Colonic mucosa (tissue), 4 donors: ENCODE measurements around the gene MYH3. TPM values are rescaled to one million over a fixed set of nuclear protein-coding genes. Genes with fewer than 3 reads are reported as not detected.

ENCODE experiments used
- DNase-seq: peaks from one replicate; pipeline ENCODE4 v3.0.0-alpha.2; 2020
- H3K27ac ChIP-seq: fragments of 200-600 bp; one replicate; pipeline ENCODE4 v1.8.0; 2021
- H3K27me3 ChIP-seq: fragments of 200-600 bp; one replicate; pipeline ENCODE4 v1.8.0; 2021
- H3K36me3 ChIP-seq: fragments of 200-600 bp; one replicate; pipeline ENCODE4 v1.8.0; 2021
- H3K4me1 ChIP-seq: fragments of 200-600 bp; one replicate; pipeline ENCODE4 v1.8.0; 2021; ENCODE audit warnings: mild to moderate bottlenecking
- H3K4me3 ChIP-seq: fragments of 200-600 bp; one replicate; pipeline ENCODE4 v1.8.0; 2021
- H3K9ac ChIP-seq, 2 donors: one replicate each; pipeline ENCODE4 v1.7.0; 2013; ENCODE audit warnings: control low read depth in 2 of 2, low read depth in 2 of 2, low read length in 2 of 2
- H3K9me3 ChIP-seq: fragments of 200-600 bp; one replicate; pipeline ENCODE4 v1.8.0; 2021
- CTCF ChIP-seq: fragments of 200-600 bp; IDR thresholded peaks from one replicate; pipeline ENCODE4 v1.8.0; 2022; ENCODE audit warnings: antibody characterized with exemption, mild to moderate bottlenecking
- intact Hi-C: fragments of 100-400 bp; cut with DNase I; formaldehyde crosslinking; loops from one replicate; pipeline ENCODE4 v1.14.1; 2022
- total RNA-seq, 2 donors: library from RNA; stranded (reverse); fragmentation: NEBNext Ultra II Directional in 1 of 2; extraction: Animal tissue kit (Norgen Biotek cat#: 25700) in 1 of 2; gene quantifications; one replicate each; pipeline ENCODE4 v1.2.1, GENCODE V29; 2021
- donor health status: healthy.
- donor health status: DM: no; HTN: no; CAD: no.
- donor health status: DM: no; HTN: no; CAD: no.

The MYH3 gene
- total RNA-seq, 2 donors from 2014 or later: 1.3 to 1.7 TPM

- Histone ChIP-seq H3K4me1 (no peaks in the 10 kb centered on the region), H3K9me3 (no peaks in the 10 kb centered on the region), H3K9ac (no peak overlapping the region), H3K36me3 (no peaks in the 10 kb centered on the region), H3K4me3 (no peak overlapping the region), H3K27me3 (no peaks in the 10 kb centered on the region), H3K27ac (no peak overlapping the region)
- intact Hi-C loops: no loop called here
- DNase-seq: no peak
- no peak for TF ChIP-seq CTCF
Observed at GRCh38 chr17:10674704-10675103, 17.6 kb upstream of the MYH3 start.

- Histone ChIP-seq H3K4me1 (no peaks in the 10 kb centered on the region), H3K36me3 (no peaks in the 10 kb centered on the region), H3K9me3 (no peaks in the 10 kb centered on the region), H3K4me3 (no peak overlapping the region), H3K27me3 (no peaks in the 10 kb centered on the region), H3K27ac (no peak overlapping the region), H3K9ac (no peak overlapping the region)
- intact Hi-C loops: no loop called here
- DNase-seq: no peak
- TF ChIP-seq CTCF: no peak
Observed at GRCh38 chr17:10673312-10673711, 16.2 kb upstream of the MYH3 start.

GRCh38 chr17:10668775-10669174 is 11.7 kb upstream of the MYH3 start:
- no peaks in the 10 kb centered on the region for H3K4me1 ChIP-seq
- H3K27ac ChIP-seq: no peak overlapping the region
- H3K36me3 ChIP-seq: no peaks in the 10 kb centered on the region
- H3K9ac ChIP-seq: no peak overlapping the region
- intact Hi-C loops: no loop called here
- no peak for TF ChIP-seq CTCF
- H3K4me3 ChIP-seq: no peak overlapping the region
- no peaks in the 10 kb centered on the region for H3K27me3 ChIP-seq
- no peaks in the 10 kb centered on the region for H3K9me3 ChIP-seq
- DNase-seq: no peak

GRCh38 chr17:10666906-10667305 is 9.8 kb upstream of the MYH3 start:
- DNase-seq: no peak
- Histone ChIP-seq H3K27me3 (no peaks in the 10 kb centered on the region), H3K9me3 (no peaks in the 10 kb centered on the region), H3K27ac (no peak overlapping the region), H3K4me1 (no peaks in the 10 kb centered on the region), H3K36me3 (no peaks in the 10 kb centered on the region), H3K9ac (no peak overlapping the region), H3K4me3 (no peak overlapping the region)
- no peak for TF ChIP-seq CTCF
- intact Hi-C loops: no loop called here

GRCh38 chr17:10664571-10664970 is 7.5 kb upstream of the MYH3 start:
- Histone ChIP-seq H3K9me3 (no peaks in the 10 kb centered on the region), H3K36me3 (no peaks in the 10 kb centered on the region), H3K9ac (no peak overlapping the region), H3K4me3 (no peak overlapping the region), H3K27ac (no peak overlapping the region), H3K27me3 (no peaks in the 10 kb centered on the region), H3K4me1 (no peaks in the 10 kb centered on the region)
- intact Hi-C loops: no loop called here
- DNase-seq: no peak
- no peak for TF ChIP-seq CTCF

- Histone ChIP-seq H3K4me3 (no peak overlapping the region), H3K4me1 (no peaks in the 10 kb centered on the region), H3K9me3 (no peaks in the 10 kb centered on the region), H3K36me3 (no peaks in the 10 kb centered on the region), H3K9ac (no peak overlapping the region), H3K27ac (no peak overlapping the region), H3K27me3 (no peaks in the 10 kb centered on the region)
- intact Hi-C loops: no loop called here
- DNase-seq: no peak
- no peak for TF ChIP-seq CTCF
Observed at GRCh38 chr17:10663231-10663630, 6.1 kb upstream of the MYH3 start.
